ENCODE results near the gene MDGA2. TPM values are rescaled to one million over a fixed set of nuclear protein-coding genes. Genes with fewer than 3 reads are reported as not detected.

Gene MDGA2

DNA sequence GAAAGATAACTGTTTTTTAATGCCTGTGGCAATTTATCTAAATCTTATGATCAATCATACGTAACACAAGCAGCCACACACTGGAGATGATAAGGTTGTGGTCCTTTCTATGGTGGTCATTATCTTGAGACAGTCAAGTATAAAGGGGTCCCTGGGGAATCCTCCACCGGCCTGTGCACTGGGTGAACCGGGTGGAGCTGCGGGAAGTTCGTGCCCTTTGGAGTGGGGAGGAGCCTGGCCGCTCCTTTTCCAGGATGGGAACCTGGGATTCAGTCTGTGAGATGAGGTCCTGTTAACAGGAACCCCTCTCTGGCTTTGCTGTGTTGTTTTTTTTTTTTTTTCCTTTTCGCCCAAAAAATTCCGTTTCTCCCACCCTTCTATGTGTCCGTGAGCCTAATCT is 856.3 kb downstream of the MDGA2 start:
- no peak overlapping the region for H2BK5ac ChIP-seq (ENCODE audit: low read length)
- no peak overlapping the region for H2BK15ac ChIP-seq (ENCODE audit: low read length)
- H3K4ac ChIP-seq (ENCODE audit: low read length): no peak overlapping the region
- H3K9me3 ChIP-seq (replicated peaks in 1 of 2; ENCODE audit: control insufficient read depth in 2 of 2, insufficient read depth in 1 of 2, low read depth in 1 of 2, low read length in 2 of 2): no peaks in the 10 kb centered on the region
- H3K4me3 ChIP-seq (ENCODE audit: low read length in 2 of 2): no peak overlapping the region
- H3K14ac ChIP-seq (ENCODE audit: low read length): no peak overlapping the region
- H2AFZ ChIP-seq (ENCODE audit: low read length): no peak overlapping the region
- H2BK12ac ChIP-seq (ENCODE audit: low read length): no peak overlapping the region
- H2BK120ac ChIP-seq (ENCODE audit: low read depth, low read length): no peak overlapping the region
- no peak overlapping the region for H3K4me2 ChIP-seq (ENCODE audit: insufficient read depth, low read length, poor library complexity, severe bottlenecking)
- no peak overlapping the region for H4K8ac ChIP-seq (ENCODE audit: low read depth, low read length)
- no CpG with 5 or more reads among the region's 9 CpGs for WGBS, 2 donors (ENCODE audit: extremely low coverage in 2 of 2, insufficient read length in 2 of 2, insufficient replicate concordance in 1 of 2)
- no peak overlapping the region for H3K9ac ChIP-seq (ENCODE audit: low read depth, low read length, poor library complexity)
- no peak overlapping the region for H3K27ac ChIP-seq (replicated peaks; ENCODE audit: low read length)
- no peak for DNase-seq (ENCODE audit: low spot score)
- no peak overlapping the region for H3K23ac ChIP-seq (ENCODE audit: low read depth, low read length, poor library complexity)
- H3K36me3 ChIP-seq (replicated peaks in 1 of 2; ENCODE audit: control insufficient read depth in 2 of 2, insufficient read depth in 2 of 2, low read length in 2 of 2): no peaks in the 10 kb centered on the region
- no peak overlapping the region for H3K18ac ChIP-seq (ENCODE audit: low read length)
- peaks cover 0 to 1% of the 10 kb centered on the region in 2 donors for H3K4me1 ChIP-seq (ENCODE audit: control insufficient read depth in 2 of 2, insufficient read depth in 1 of 2, low read depth in 1 of 2, low read length in 2 of 2)
- no peak overlapping the region for H4K91ac ChIP-seq (ENCODE audit: low read depth, low read length, poor library complexity)
- no peaks in the 10 kb centered on the region for H3K79me1 ChIP-seq (ENCODE audit: low read depth, low read length)
- no peak overlapping the region for H2AK5ac ChIP-seq (ENCODE audit: low read depth, low read length)
- no peaks in the 10 kb centered on the region for H3K27me3 ChIP-seq (ENCODE audit: control insufficient read depth in 3 of 3, insufficient read depth in 3 of 3, low read depth in 1 of 3, low read length in 3 of 3)

DNA sequence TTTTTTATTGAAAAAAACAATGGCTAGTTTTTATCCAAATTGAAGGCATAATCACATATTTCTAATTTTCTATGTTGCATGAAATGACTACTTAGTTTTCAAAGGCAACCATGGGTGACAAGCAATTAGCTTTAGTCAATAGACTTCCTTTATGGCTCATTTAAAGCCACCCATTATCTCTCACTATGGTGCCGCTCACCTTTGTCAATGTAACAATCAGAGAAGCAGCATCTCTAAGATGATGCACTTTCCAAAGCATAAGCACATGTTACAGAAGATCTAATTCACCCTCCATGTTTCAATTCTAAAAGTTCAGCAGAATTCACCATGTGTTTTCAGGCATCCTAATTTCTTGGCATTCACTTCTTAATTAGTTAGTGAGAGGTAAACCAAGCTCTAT is 857.3 kb downstream of the MDGA2 start:
- WGBS, 2 donors (ENCODE audit: extremely low coverage in 2 of 2, insufficient read length in 2 of 2, insufficient replicate concordance in 1 of 2): no CpG with 5 or more reads among the region's 1 CpG
- no peak overlapping the region for H2AFZ ChIP-seq (ENCODE audit: low read length)
- no peak overlapping the region for H3K4me3 ChIP-seq (ENCODE audit: low read length in 2 of 2)
- no peaks in the 10 kb centered on the region for H3K9me3 ChIP-seq (replicated peaks in 1 of 2; ENCODE audit: control insufficient read depth in 2 of 2, insufficient read depth in 1 of 2, low read depth in 1 of 2, low read length in 2 of 2)
- no peaks in the 10 kb centered on the region for H3K79me1 ChIP-seq (ENCODE audit: low read depth, low read length)
- no peak overlapping the region for H2AK5ac ChIP-seq (ENCODE audit: low read depth, low read length)
- no peak overlapping the region for H3K18ac ChIP-seq (ENCODE audit: low read length)
- no peak overlapping the region for H3K9ac ChIP-seq (ENCODE audit: low read depth, low read length, poor library complexity)
- no peak overlapping the region for H2BK5ac ChIP-seq (ENCODE audit: low read length)
- no peak overlapping the region for H3K4ac ChIP-seq (ENCODE audit: low read length)
- no peak overlapping the region for H2BK120ac ChIP-seq (ENCODE audit: low read depth, low read length)
- H3K36me3 ChIP-seq (replicated peaks in 1 of 2; ENCODE audit: control insufficient read depth in 2 of 2, insufficient read depth in 2 of 2, low read length in 2 of 2): no peaks in the 10 kb centered on the region
- H4K8ac ChIP-seq (ENCODE audit: low read depth, low read length): no peak overlapping the region
- no peak overlapping the region for H3K27ac ChIP-seq (replicated peaks; ENCODE audit: low read length)
- no peak overlapping the region for H4K91ac ChIP-seq (ENCODE audit: low read depth, low read length, poor library complexity)
- H3K4me2 ChIP-seq (ENCODE audit: insufficient read depth, low read length, poor library complexity, severe bottlenecking): no peak overlapping the region
- H3K14ac ChIP-seq (ENCODE audit: low read length): no peak overlapping the region
- no peak overlapping the region for H2BK12ac ChIP-seq (ENCODE audit: low read length)
- no peak overlapping the region for H2BK15ac ChIP-seq (ENCODE audit: low read length)
- DNase-seq (ENCODE audit: low spot score): peak; percentile 29
- peaks cover 0 to 1% of the 10 kb centered on the region in 2 donors for H3K4me1 ChIP-seq (ENCODE audit: control insufficient read depth in 2 of 2, insufficient read depth in 1 of 2, low read depth in 1 of 2, low read length in 2 of 2)
- no peak overlapping the region for H3K23ac ChIP-seq (ENCODE audit: low read depth, low read length, poor library complexity)
- no peaks in the 10 kb centered on the region for H3K27me3 ChIP-seq (ENCODE audit: control insufficient read depth in 3 of 3, insufficient read depth in 3 of 3, low read depth in 1 of 3, low read length in 3 of 3)

DNA sequence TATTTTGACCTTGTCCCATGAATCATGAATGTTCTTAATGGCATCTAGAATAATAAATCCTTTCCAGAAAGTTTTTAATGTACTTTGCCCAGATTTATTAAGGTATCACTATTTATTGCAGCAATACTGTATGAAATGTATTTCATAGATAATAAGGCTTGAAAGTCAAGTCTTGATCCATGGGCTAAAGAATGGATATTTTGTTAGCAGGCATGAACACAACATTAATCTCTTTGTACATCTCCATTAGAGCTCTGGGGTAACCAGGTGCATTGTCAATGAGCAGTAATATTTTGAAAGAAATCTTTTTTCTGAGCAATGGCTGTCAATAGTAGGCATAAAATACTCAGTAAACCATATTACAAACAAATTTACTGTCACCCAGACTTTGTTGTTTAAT is 882.3 kb downstream of the MDGA2 start:
- Histone ChIP-seq H3K4ac (ENCODE audit: low read length) (no peak overlapping the region), H3K27ac (replicated peaks; ENCODE audit: low read length) (no peak overlapping the region), H3K79me1 (ENCODE audit: low read depth, low read length) (no peaks in the 10 kb centered on the region), H3K4me3 (ENCODE audit: low read length in 2 of 2) (no peak overlapping the region), H2AFZ (ENCODE audit: low read length) (no peak overlapping the region), H3K14ac (ENCODE audit: low read length) (no peak overlapping the region), H2BK5ac (ENCODE audit: low read length) (no peak overlapping the region), H2BK12ac (ENCODE audit: low read length) (no peak overlapping the region), H3K27me3 (ENCODE audit: control insufficient read depth in 3 of 3, insufficient read depth in 3 of 3, low read depth in 1 of 3, low read length in 3 of 3) (no peaks in the 10 kb centered on the region), H2BK120ac (ENCODE audit: low read depth, low read length) (no peak overlapping the region), H3K9ac (ENCODE audit: low read depth, low read length, poor library complexity) (no peak overlapping the region), H3K4me1 (ENCODE audit: control insufficient read depth in 2 of 2, insufficient read depth in 1 of 2, low read depth in 1 of 2, low read length in 2 of 2) (no peaks in the 10 kb centered on the region), H3K18ac (ENCODE audit: low read length) (no peak overlapping the region), H2AK5ac (ENCODE audit: low read depth, low read length) (no peak overlapping the region), H2BK15ac (ENCODE audit: low read length) (no peak overlapping the region), H4K8ac (ENCODE audit: low read depth, low read length) (no peak overlapping the region), H3K4me2 (ENCODE audit: insufficient read depth, low read length, poor library complexity, severe bottlenecking) (no peak overlapping the region), H4K91ac (ENCODE audit: low read depth, low read length, poor library complexity) (no peak overlapping the region), H3K9me3 (replicated peaks in 1 of 2; ENCODE audit: control insufficient read depth in 2 of 2, insufficient read depth in 1 of 2, low read depth in 1 of 2, low read length in 2 of 2) (peaks cover 0 to 2% of the 10 kb centered on the region in 2 donors), H3K36me3 (replicated peaks in 1 of 2; ENCODE audit: control insufficient read depth in 2 of 2, insufficient read depth in 2 of 2, low read length in 2 of 2) (no peaks in the 10 kb centered on the region), H3K23ac (ENCODE audit: low read depth, low read length, poor library complexity) (no peak overlapping the region)
- DNase-seq (ENCODE audit: low spot score): no peak

Small RNAs within 50 kb of the gene (small RNA-seq; reads per million reads assigned to genes)
- not detected for gene RF00402 (ENCODE audit: insufficient read depth)

Measured in neuronal stem cell (in vitro differentiated cells).